HG03439 (cell line): Measurements from ENCODE around the gene SLC26A4.

Source experiments
- ATAC-seq: cut with Tn5 transposase; IDR thresholded peaks from one replicate; pipeline ENCODE4 v1.9.1; 2021; ENCODE audit warnings: mild to moderate bottlenecking, moderate library complexity; ENCODE audit not compliant: unreplicated experiment

SLC26A4 gene

GRCh38 chr7:107694386-107694785 lies 33.8 kb downstream of the SLC26A4 start:
- ATAC-seq, result no peak

- ATAC-seq, result no peak
Observed at GRCh38 chr7:107696330-107696946, 35.8 kb downstream of the SLC26A4 start.

GRCh38 chr7:107697321-107698049 lies 36.9 kb downstream of the SLC26A4 start:
- no peak for ATAC-seq

DNA sequence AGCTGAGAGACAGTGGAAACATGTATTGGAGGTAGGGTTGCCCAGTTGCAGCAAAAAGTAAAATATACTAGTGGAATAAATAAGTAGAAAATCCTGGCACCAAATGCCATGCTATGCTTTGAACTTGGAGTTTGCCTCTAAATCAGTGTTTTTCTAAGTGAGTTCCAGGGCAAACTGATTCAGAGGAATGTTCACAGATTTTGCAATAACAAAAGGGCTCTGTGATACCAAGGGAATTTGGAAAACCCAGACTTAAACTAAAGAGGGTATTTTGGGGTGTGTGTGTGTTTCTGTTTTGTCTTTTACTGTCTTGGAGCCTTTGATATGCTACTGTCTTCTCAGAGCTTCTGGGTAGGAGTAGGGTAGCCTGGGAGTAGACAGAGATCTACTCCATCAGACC lies 39.9 kb downstream of the SLC26A4 start:
- no peak for ATAC-seq

DNA sequence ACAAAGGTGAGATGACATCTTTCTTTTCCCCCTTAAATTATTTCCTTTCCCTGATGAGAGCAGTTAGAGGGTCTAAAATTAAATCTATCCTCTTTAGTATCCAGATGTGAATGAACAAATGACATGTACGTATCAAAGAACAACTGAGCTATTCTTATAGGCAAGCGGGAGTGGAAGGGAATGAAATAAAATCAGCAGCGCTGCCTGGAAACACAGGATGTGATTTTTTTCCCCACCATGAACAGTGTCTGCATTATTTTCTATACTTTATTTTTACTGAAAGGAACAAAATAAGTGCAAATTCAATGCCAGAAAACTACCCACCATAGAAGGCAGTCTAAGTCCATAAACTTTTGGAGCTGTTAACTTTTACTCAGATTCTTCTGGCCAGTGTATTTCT lies 40.6 kb downstream of the SLC26A4 start:
- ATAC-seq, result no peak

DNA sequence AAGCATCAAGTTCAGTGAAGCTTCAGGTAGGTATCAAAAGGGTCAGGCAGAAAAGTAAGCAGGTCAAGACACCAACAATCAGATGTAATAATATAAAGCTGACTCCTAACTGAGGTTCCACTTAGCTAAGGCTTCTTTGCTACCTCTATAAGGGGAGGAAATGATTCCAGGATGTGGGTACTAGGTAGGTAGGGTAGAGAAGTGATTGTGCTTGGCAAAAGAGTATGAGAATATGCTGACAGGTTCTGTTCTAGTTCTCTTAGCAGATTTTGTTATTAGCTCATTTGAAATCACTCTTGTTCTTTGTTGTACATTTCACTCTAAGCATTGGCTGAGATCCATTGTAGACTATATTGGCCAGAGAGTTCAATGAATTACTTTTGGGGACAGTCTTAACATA lies 42.6 kb downstream of the SLC26A4 start:
- ATAC-seq, result no peak

- ATAC-seq, result no peak
Observed at GRCh38 chr7:107703872-107704271, 43.2 kb downstream of the SLC26A4 start.

- no peak for ATAC-seq
Observed at GRCh38 chr7:107708956-107709355, 48.3 kb downstream of the SLC26A4 start.

GRCh38 chr7:107711301-107711700 lies 50.7 kb downstream of the SLC26A4 start:
- ATAC-seq, result no peak

DNA sequence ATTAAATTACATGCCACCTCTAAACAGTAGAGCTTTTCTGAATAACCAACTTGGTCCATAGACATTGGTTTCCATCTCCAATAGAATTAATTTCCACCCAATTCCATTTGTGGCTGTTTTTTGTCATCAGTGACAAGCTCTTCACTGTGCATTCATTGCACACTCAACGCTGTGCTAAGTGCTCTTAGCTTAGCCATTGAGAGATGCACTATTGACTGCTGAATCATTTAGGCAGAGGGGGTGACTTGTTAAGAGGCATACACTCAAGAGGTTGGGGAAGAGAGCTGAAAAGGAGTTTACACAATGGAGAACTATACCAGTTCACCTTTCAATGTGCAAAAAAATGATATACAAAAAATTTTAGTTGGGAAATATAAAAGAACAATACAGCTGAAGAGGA lies 51.4 kb downstream of the SLC26A4 start:
- ATAC-seq, result no peak

GRCh38 chr7:107712896-107713295 lies 52.3 kb downstream of the SLC26A4 start:
- no peak for ATAC-seq

DNA sequence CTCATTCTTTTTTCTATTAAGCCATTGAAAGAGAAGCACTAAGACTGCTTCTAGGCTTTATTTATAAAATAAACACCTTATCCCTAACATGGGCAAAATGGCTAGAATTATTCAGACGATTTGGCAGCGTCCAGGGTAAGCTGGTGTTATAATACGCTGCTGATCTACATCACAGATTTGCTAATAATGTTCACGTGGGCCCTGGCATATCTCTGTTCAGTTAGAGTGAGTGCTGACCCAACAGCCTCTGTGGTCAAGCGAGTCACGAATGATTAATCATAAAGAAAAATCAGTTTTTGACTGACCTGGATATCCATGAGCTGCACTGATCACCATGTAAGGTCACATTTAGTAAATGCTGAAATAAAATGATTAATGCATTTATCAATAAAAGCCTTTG lies 54.9 kb downstream of the SLC26A4 start:
- no peak for ATAC-seq

DNA sequence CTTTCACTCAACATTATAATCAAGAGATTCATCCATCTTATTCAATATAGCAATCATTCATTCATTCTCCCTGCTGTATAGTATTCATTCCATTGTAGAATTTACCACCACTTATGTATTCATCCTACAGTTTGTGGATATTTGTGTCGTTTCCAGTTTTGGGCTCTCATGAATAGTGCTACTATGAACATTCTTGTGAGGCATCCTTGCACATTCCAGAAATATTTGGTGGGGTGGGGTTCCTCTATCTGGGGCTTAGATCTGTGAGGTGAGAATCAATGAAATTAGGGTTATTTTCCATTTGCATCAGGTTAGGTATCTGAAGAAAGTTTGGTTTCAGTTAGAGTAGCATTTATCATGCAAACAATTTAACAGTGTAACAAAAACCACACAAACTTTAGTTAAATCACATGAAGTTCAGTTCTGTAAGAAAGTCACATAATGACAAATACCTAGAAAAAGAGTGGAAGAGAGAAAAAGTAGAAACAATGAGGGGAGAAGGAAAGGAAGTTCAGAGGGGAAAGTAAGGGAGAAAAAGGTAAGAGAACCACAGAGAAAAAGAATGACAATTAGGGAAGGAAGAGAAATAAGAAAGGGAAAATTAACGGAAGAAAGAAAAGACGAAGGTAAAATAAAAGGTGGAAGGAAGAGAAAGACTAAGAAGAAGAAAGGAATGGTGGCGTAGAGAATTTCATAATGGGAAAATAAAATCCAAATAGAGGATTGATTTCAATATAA lies 58.0 kb downstream of the SLC26A4 start:
- ATAC-seq, result no peak

DNA sequence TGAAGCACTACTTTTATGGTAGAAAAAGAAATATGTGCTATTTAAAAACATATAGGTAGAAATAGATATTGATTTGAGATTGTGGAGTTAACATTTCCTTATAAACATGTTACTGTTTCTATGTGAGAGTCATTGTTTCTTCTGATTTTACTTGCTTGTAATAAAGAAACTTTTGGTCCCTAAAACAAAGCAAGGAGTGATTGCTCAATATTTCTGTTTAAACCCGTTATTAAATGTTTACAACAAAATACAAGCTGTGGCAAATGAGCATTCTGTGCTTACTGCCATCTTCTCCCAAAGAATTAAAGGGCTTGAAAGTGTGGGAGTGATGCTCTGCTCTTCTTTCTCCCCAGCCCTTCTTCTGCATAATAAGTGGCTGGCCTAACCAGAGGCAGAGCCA lies 60.7 kb downstream of the SLC26A4 start:
- no peak for ATAC-seq

- ATAC-seq, result no peak
Observed at GRCh38 chr7:107723255-107723654, 62.6 kb downstream of the SLC26A4 start.

- ATAC-seq, result no peak
Observed at GRCh38 chr7:107725138-107725740, 64.6 kb downstream of the SLC26A4 start.

- no peak for ATAC-seq
Observed at GRCh38 chr7:107726356-107727130, 65.9 kb downstream of the SLC26A4 start.

GRCh38 chr7:107728276-107728675 lies 67.6 kb downstream of the SLC26A4 start:
- no peak for ATAC-seq

- peak; percentile 37 for ATAC-seq
Observed at GRCh38 chr7:107742678-107743566, 82.3 kb downstream of the SLC26A4 start.
